AG04450 (cell line): ENCODE results near the gene PDILT. TPM values are rescaled to one million over a fixed set of nuclear protein-coding genes. Genes with fewer than 3 reads are reported as not detected.

Source experiments
- CTCF ChIA-PET: fragments of 300-600, 350-600 bp; formaldehyde crosslinking; extraction: SDS; loops from one replicate; lab custom pipeline; 2022; ENCODE audit warnings: antibody characterized with exemption, inconsistent platforms; lab: Charles Lee
- POLR2A ChIA-PET: fragments of 350-600 bp; formaldehyde crosslinking; extraction: SDS; loops from one replicate; lab custom pipeline; 2021; ENCODE audit warnings: antibody characterized with exemption, inconsistent platforms; lab: Yijun Ruan, JAX
- DNase-seq: peaks from one replicate; pipeline ENCODE4 v3.0.0-alpha.2; 2011; ENCODE audit warnings: low read depth, low spot score
- H3K27ac ChIP-seq: one replicate; pipeline ENCODE4 v1.5.1; 2012; ENCODE audit warnings: low read depth, low read length, control low read depth
- H3K27me3 ChIP-seq: one replicate; pipeline ENCODE4 v1.6.0; 2012; ENCODE audit warnings: low read length; ENCODE audit not compliant: control insufficient read depth, insufficient read depth
- H3K4me3 ChIP-seq: 2 replicates; pipeline ENCODE4 v1.5.1; 2011; ENCODE audit warnings: mild to moderate bottlenecking, low read depth, low read length, control low read depth
- H3K9me3 ChIP-seq: 2 replicates; pipeline ENCODE4 v1.5.1; 2012; ENCODE audit warnings: low read length; ENCODE audit not compliant: control insufficient read depth, insufficient read depth
- CTCF ChIP-seq: IDR thresholded peaks from 2 replicates; pipeline ENCODE4 v1.5.1; 2011; ENCODE audit warnings: low read depth, low read length, control low read depth, inconsistent platforms
- polyA plus RNA-seq: library from polyadenylated mRNA; depleted of rRNA; stranded (reverse); fragments of >200 nt; gene quantifications from 2 replicates; pipeline ENCODE4 v1.2.3, GENCODE V29; 2011

Gene PDILT
- polyA plus RNA-seq, 1 experiment: not detected

DNA sequence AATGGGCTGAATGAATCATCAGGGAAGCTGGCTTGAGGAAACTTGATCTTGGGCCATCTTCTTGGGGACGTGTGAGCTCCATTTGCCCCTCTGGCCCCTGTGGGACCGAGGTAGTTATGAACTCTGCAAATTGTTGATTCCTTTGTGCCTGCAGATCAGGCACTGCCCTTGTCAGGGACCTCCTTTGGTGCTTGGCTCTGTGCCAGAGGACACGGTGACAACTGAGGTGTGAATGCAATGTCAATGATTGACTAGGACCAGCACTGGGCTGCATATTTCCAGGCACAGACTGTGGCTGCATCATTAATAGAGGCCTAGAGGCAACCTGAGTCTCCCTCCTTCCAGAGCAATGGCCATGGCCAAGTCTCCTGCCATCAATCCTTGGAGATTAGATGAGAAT lies 23.8 kb downstream of the PDILT start:
- POLR2A ChIA-PET: no interaction called here
- CTCF ChIA-PET: interaction anchor here (11.0 kb wide), 1 partner anchor 474 kb away, joined by 405 read pairs; no protein-coding TSS in a partner anchor
- Histone ChIP-seq H3K9me3 (no peaks in the 10 kb centered on the region), H3K4me3 (no peak overlapping the region), H3K27ac (no peak overlapping the region), H3K27me3 (no peaks in the 10 kb centered on the region)
- TF ChIP-seq CTCF: no peak
- no peak for DNase-seq

DNA sequence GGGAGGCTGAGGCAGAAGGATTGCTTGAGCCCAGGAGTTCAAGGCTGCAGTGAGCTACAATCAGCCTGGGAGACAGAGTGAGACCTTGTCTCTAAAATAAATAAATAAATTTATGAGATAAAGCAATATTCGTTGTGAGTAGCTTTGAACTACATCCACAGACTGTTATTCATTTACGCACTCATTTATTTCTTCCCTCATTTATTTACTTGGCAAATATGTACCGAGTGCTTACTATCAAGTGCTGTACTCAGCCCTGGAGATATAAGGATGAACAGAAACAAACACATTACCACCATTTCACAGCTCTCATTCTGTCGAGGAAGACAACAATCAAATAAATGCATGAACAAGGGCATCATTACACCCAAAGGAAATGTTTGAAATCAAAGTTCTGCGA lies 27.4 kb downstream of the PDILT start:
- H3K27me3 ChIP-seq: no peaks in the 10 kb centered on the region
- ChIA-PET CTCF (interaction anchor here (0.6 to 1.5 kb wide), 3 partner anchors 8 to 470 kb away, joined by 3 to 9 read pairs (median 6); no protein-coding TSS in a partner anchor), POLR2A (no interaction called here)
- TF ChIP-seq CTCF: no peak
- H3K4me3 ChIP-seq: no peak overlapping the region
- no peak overlapping the region for H3K27ac ChIP-seq
- H3K9me3 ChIP-seq: no peaks in the 10 kb centered on the region
- no peak for DNase-seq

DNA sequence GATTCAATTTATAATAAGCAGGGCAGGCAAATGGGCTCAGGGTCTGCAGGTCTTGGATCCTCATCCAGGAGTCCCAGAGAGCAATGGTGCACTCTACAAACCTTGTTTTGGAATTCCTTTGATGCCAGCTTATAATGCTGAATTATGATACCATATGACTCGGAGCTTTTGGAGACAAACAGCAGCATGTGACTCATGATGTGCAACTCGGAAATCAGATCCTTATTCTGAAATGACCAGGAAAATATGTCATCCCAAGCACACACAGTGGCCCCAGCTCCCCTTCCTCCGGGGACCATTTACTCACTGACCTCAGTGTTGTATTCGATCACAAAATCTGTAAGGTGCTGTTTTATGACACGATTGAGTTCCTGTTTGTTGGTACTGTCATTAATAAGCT lies 31.8 kb downstream of the PDILT start:
- ChIA-PET CTCF (interaction anchor here (3.6 kb wide), 1 partner anchor 465 kb away, joined by 14 read pairs; no protein-coding TSS in a partner anchor), POLR2A (no interaction called here)
- H3K4me3 ChIP-seq: no peak overlapping the region
- H3K27ac ChIP-seq: no peak overlapping the region
- peaks cover 3% of the 10 kb centered on the region; the same call in 1 of the 2 replicates for H3K9me3 ChIP-seq
- no peak for DNase-seq
- TF ChIP-seq CTCF: no peak
- no peaks in the 10 kb centered on the region for H3K27me3 ChIP-seq

GRCh38 chr16:20369452-20370054 lies 35.0 kb downstream of the PDILT start:
- Histone ChIP-seq H3K4me3 (no peak overlapping the region), H3K9me3 (peaks cover 3% of the 10 kb centered on the region; the same call in 1 of the 2 replicates), H3K27ac (no peak overlapping the region), H3K27me3 (no peaks in the 10 kb centered on the region)
- DNase-seq: no peak
- ChIA-PET CTCF (no interaction called here), POLR2A (no interaction called here)
- no peak for TF ChIP-seq CTCF

GRCh38 chr16:20364051-20364450 lies 40.5 kb downstream of the PDILT start:
- Histone ChIP-seq H3K4me3 (no peak overlapping the region), H3K27ac (no peak overlapping the region), H3K27me3 (no peaks in the 10 kb centered on the region), H3K9me3 (peaks cover 4% of the 10 kb centered on the region)
- DNase-seq: no peak
- TF ChIP-seq CTCF: no peak
- POLR2A ChIA-PET: no interaction called here
- CTCF ChIA-PET: interaction anchor here (2.1 kb wide), 1 partner anchor 457 kb away, joined by 7 read pairs; no protein-coding TSS in a partner anchor
